ENCODE measurements around the gene ANXA4. TPM values are rescaled to one million over a fixed set of nuclear protein-coding genes. Genes with fewer than 3 reads are reported as not detected.

ANXA4 gene
- polyA plus RNA-seq, 1 of the 3 experiments (the other 2 are of a cell fraction): 137 TPM

DNA sequence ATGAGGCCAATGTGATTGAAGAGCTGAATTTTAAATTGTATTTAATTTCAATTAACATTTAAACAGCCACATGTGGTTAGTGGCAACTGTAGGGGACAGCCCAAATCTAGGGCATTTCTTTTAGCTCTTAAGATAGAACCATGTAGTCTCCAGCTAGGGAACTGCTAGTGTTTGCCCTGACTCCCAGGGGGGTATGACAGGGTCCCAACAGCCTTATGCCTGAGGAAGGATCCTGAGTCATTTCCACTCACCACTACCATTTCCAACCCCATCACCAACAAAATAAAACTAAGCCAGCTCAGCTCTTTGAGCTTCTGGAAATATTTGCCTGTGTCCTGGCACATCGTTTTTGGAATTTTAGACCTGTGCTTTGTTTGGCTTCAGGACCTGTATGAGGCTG lies 73.8 kb downstream of the ANXA4 start:
- Histone ChIP-seq H3K4me3 (ENCODE audit: low read depth in 2 of 2, low read length in 1 of 2) (no peak overlapping the region), H3K9me3 (no peaks in the 10 kb centered on the region), H3K79me2 (ENCODE audit: insufficient read depth) (no peaks in the 10 kb centered on the region), H3K27me3 (ENCODE audit: insufficient read depth) (no peaks in the 10 kb centered on the region), H3K9me2 (no peaks in the 10 kb centered on the region), H4K20me1 (ENCODE audit: insufficient read depth) (no peaks in the 10 kb centered on the region), H3K36me3 (replicated peaks in 1 of 2; ENCODE audit: control insufficient read depth in 1 of 2, insufficient read depth in 2 of 2, low read length in 1 of 2) (peaks cover 32 to 35% of the 10 kb centered on the region in 2 experiments), H3F3A (replicated peaks; ENCODE audit: insufficient read depth) (no peaks in the 10 kb centered on the region), H3K4me2 (no peak overlapping the region), H2AFZ (ENCODE audit: low read depth) (no peak overlapping the region), H3K4me1 (ENCODE audit: control insufficient read depth in 1 of 2, insufficient read depth in 2 of 2, low read depth in 1 of 2, low read length in 1 of 2) (peaks cover 0 to 3% of the 10 kb centered on the region in 2 experiments; a peak in 2 of 4 replicates), H3K27ac (ENCODE audit: low read depth in 2 of 2, low read length in 1 of 2) (no peak overlapping the region), H3K9ac (no peak overlapping the region)
- no peak for DNase-seq
- ChIA-PET POLR2A (no interaction called here), CTCF (interaction anchor here (0.9 to 13.1 kb wide), 16 partner anchors 11 to 829 kb away, joined by 3 to 376 read pairs (median 6); partner anchors contain the start of genes ANXA4, GMCL1 and SNRNP27)
- 20% methylated on average over 1 of the region's 1 CpG for WGBS (ENCODE audit: low lambda C conversion rate)
- no peak for TF ChIP-seq SMC3 (IDR thresholded peaks at IDR 0.05; ENCODE audit: low read depth, low read length)
- TF ChIP-seq TEAD4 (IDR thresholded peaks at IDR 0.05; ENCODE audit: borderline replicate concordance, insufficient read depth): no peak
- no peak for TF ChIP-seq GABPA (IDR thresholded peaks at IDR 0.05; ENCODE audit: low read depth)

DNA sequence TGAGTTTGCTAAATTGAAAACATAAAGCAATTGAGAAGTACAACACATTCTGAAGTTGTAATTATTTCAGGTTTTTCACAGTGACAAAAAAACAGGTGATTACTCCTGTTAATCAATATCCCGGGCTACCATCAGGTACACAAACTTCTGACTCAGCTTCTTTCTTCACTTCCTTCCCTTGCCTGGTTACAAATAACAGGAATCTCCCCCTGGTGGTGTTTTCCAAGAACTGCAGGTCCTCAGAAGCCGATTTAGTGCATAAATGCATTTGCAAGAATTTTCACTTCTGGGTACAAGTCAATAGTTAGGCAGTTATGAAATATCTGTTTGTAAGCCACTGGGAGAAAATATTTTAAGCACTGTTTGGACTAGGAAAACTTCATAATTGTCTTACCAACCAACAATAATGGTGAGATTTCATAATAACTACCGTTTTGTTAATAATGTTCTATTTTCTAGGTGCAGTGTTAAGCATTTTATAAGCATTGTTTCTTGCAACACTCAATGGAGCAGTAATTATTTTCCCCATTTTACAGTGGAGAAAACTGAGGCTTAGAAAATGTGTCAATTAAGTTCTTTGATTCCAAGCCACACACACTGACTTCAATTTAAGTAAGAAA lies 75.1 kb downstream of the ANXA4 start:
- Histone ChIP-seq H3K9me2 (no peaks in the 10 kb centered on the region), H3F3A (replicated peaks; ENCODE audit: insufficient read depth) (no peaks in the 10 kb centered on the region), H3K36me3 (replicated peaks in 1 of 2; ENCODE audit: control insufficient read depth in 1 of 2, insufficient read depth in 2 of 2, low read length in 1 of 2) (peaks cover 29 to 40% of the 10 kb centered on the region in 2 experiments), H3K4me2 (no peak overlapping the region), H3K27me3 (ENCODE audit: insufficient read depth) (no peaks in the 10 kb centered on the region), H3K9ac (no peak overlapping the region), H2AFZ (ENCODE audit: low read depth) (no peak overlapping the region), H4K20me1 (ENCODE audit: insufficient read depth) (no peaks in the 10 kb centered on the region), H3K27ac (ENCODE audit: low read depth in 2 of 2, low read length in 1 of 2) (no peak overlapping the region), H3K79me2 (ENCODE audit: insufficient read depth) (no peaks in the 10 kb centered on the region), H3K9me3 (no peaks in the 10 kb centered on the region), H3K4me3 (ENCODE audit: low read depth in 2 of 2, low read length in 1 of 2) (no peak overlapping the region; a peak in 1 of 4 replicates), H3K4me1 (ENCODE audit: control insufficient read depth in 1 of 2, insufficient read depth in 2 of 2, low read depth in 1 of 2, low read length in 1 of 2) (peaks cover 0 to 3% of the 10 kb centered on the region in 2 experiments; a peak in 2 of 4 replicates)
- ChIA-PET CTCF (interaction anchor here (0.6 to 13.1 kb wide), 54 partner anchors 9 to 827 kb away, joined by 3 to 376 read pairs (median 4); partner anchors contain the start of genes AAK1, ANXA4, GMCL1 and SNRNP27), POLR2A (interaction anchor here (1.2 kb wide), 1 partner anchor 92 kb away, joined by 4 read pairs; no protein-coding TSS in a partner anchor)
- no peak for TF ChIP-seq MXI1 (IDR thresholded peaks at IDR 0.05; ENCODE audit: low read depth, low read length)
- no peak for TF ChIP-seq FOXM1 (IDR thresholded peaks at IDR 0.05; ENCODE audit: low read depth)
- no peak for TF ChIP-seq EP300 (IDR thresholded peaks at IDR 0.05; ENCODE audit: borderline replicate concordance in 1 of 2, low read depth in 1 of 2, low read length in 1 of 2)
- TF ChIP-seq, protein P1, sequence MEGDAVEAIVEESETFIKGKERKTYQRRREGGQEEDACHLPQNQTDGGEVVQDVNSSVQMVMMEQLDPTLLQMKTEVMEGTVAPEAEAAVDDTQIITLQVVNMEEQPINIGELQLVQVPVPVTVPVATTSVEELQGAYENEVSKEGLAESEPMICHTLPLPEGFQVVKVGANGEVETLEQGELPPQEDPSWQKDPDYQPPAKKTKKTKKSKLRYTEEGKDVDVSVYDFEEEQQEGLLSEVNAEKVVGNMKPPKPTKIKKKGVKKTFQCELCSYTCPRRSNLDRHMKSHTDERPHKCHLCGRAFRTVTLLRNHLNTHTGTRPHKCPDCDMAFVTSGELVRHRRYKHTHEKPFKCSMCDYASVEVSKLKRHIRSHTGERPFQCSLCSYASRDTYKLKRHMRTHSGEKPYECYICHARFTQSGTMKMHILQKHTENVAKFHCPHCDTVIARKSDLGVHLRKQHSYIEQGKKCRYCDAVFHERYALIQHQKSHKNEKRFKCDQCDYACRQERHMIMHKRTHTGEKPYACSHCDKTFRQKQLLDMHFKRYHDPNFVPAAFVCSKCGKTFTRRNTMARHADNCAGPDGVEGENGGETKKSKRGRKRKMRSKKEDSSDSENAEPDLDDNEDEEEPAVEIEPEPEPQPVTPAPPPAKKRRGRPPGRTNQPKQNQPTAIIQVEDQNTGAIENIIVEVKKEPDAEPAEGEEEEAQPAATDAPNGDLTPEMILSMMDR (IDR thresholded peaks at IDR 0.05): peak; percentile 93
- TF ChIP-seq RAD21 (IDR thresholded peaks at IDR 0.05; ENCODE audit: low read length): peak; percentile 76
- TF ChIP-seq RFX5 (IDR thresholded peaks at IDR 0.05; ENCODE audit: low read length): no peak
- TF ChIP-seq NFIC (IDR thresholded peaks at IDR 0.05; ENCODE audit: borderline replicate concordance): no peak
- TF ChIP-seq GATA2 (CRISPR knock-in tag; IDR thresholded peaks at IDR 0.05): no peak
- no peak for TF ChIP-seq YY1 (IDR thresholded peaks at IDR 0.05; ENCODE audit: low read depth)
- TF ChIP-seq REST (IDR thresholded peaks at IDR 0.05; ENCODE audit: low read depth, low read length): no peak
- TF ChIP-seq CHD2 (IDR thresholded peaks at IDR 0.05; ENCODE audit: low read length, partially characterized antibody): no peak
- TF ChIP-seq, protein P2, sequence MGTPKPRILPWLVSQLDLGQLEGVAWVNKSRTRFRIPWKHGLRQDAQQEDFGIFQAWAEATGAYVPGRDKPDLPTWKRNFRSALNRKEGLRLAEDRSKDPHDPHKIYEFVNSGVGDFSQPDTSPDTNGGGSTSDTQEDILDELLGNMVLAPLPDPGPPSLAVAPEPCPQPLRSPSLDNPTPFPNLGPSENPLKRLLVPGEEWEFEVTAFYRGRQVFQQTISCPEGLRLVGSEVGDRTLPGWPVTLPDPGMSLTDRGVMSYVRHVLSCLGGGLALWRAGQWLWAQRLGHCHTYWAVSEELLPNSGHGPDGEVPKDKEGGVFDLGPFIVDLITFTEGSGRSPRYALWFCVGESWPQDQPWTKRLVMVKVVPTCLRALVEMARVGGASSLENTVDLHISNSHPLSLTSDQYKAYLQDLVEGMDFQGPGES (IDR thresholded peaks at IDR 0.05; ENCODE audit: low read depth, low read length): no peak
- no peak for TF ChIP-seq FOXJ3 (CRISPR knock-in tag; IDR thresholded peaks at IDR 0.05)
- no peak for TF ChIP-seq EZH2phosphoT487 (IDR thresholded peaks at IDR 0.05; ENCODE audit: borderline replicate concordance, low read depth)
- no peak for TF ChIP-seq TCF12 (IDR thresholded peaks at IDR 0.05)
- no peak for TF ChIP-seq ELF1 (IDR thresholded peaks at IDR 0.05)
- TF ChIP-seq JUND (IDR thresholded peaks at IDR 0.05): no peak
- peak; percentile 91 for TF ChIP-seq SMC3 (IDR thresholded peaks at IDR 0.05; ENCODE audit: low read depth, low read length)
- TF ChIP-seq MEF2A (IDR thresholded peaks at IDR 0.05; ENCODE audit: borderline replicate concordance, low read depth): no peak
- peak; percentile 39 for DNase-seq
- WGBS (ENCODE audit: low lambda C conversion rate): 42% methylated on average over 3 of the region's 3 CpGs

Measured in SK-N-SH (cell line).